ENCODE measurements around the gene PRLR.
A peak's percentile ranks its signal among the peaks of the same experiment; 100 is the strongest.

PRLR gene

DNA sequence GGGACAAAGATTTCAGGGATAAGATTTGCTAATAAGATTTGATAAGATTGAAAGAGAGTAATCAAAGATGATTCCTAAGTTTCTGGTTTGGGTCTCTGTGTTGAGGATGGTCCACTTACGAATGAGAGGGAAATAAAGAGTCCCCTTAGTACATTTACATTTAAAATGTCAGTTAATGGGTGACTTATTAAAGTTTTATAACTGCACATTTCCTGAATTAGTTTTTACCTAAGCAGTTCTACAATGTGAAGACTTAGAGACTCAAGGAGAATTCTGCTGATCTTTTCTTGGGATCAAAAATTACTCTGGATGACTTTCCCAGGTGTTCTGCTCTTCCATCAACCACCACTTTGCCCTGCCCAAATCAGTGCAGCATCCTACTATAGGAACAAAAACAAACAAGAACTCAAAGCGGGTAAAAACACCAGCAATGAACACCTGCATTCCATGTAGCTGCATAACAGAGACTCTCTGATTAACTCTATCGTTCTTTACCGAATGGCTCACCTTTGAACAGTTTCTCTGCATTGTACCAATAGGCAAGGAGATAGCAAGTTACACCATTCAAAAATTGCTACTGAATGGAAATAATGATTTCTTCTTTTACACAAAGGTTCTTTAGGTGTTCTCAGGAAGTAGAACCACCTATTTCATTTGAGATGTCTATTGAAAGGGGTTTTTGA lies 65.3 kb downstream of the PRLR start:
- Histone ChIP-seq H3K4me1 (ENCODE audit: control insufficient read depth in 2 of 2, insufficient read depth in 2 of 2, low read length in 2 of 2) (peaks cover 0 to 8% of the 10 kb centered on the region in 2 donors), H3K9ac (ENCODE audit: low read depth in 1 of 2, low read length in 2 of 2) (no peak overlapping the region), H3K27me3 (ENCODE audit: control insufficient read depth in 2 of 2, insufficient read depth in 2 of 2, low read length in 2 of 2) (no peaks in the 10 kb centered on the region), H3K4me3 (ENCODE audit: low read length in 2 of 2) (peak overlapping the region; percentile 27 to 35), H3K36me3 (ENCODE audit: control insufficient read depth in 2 of 2, insufficient read depth in 2 of 2, low read length in 2 of 2) (no peaks in the 10 kb centered on the region), H3K27ac (ENCODE audit: low read depth in 2 of 2, low read length in 2 of 2) (peak overlapping the region in 1 of 2 donors; percentile 39), H3K9me3 (ENCODE audit: control insufficient read depth in 2 of 2, low read length in 2 of 2) (peaks cover 0 to 4% of the 10 kb centered on the region in 2 donors)

- Histone ChIP-seq H3K4me1 (ENCODE audit: control insufficient read depth in 2 of 2, insufficient read depth in 2 of 2, low read length in 2 of 2) (peaks cover 0 to 8% of the 10 kb centered on the region in 2 donors), H3K4me3 (ENCODE audit: low read length in 2 of 2) (no peak overlapping the region), H3K9ac (ENCODE audit: low read depth in 1 of 2, low read length in 2 of 2) (no peak overlapping the region), H3K9me3 (ENCODE audit: control insufficient read depth in 2 of 2, low read length in 2 of 2) (peaks cover 0 to 4% of the 10 kb centered on the region in 2 donors), H3K36me3 (ENCODE audit: control insufficient read depth in 2 of 2, insufficient read depth in 2 of 2, low read length in 2 of 2) (no peaks in the 10 kb centered on the region), H3K27me3 (ENCODE audit: control insufficient read depth in 2 of 2, insufficient read depth in 2 of 2, low read length in 2 of 2) (no peaks in the 10 kb centered on the region), H3K27ac (ENCODE audit: low read depth in 2 of 2, low read length in 2 of 2) (no peak overlapping the region)
Observed at GRCh38 chr5:35163710-35164033, 66.6 kb downstream of the PRLR start.

DNA sequence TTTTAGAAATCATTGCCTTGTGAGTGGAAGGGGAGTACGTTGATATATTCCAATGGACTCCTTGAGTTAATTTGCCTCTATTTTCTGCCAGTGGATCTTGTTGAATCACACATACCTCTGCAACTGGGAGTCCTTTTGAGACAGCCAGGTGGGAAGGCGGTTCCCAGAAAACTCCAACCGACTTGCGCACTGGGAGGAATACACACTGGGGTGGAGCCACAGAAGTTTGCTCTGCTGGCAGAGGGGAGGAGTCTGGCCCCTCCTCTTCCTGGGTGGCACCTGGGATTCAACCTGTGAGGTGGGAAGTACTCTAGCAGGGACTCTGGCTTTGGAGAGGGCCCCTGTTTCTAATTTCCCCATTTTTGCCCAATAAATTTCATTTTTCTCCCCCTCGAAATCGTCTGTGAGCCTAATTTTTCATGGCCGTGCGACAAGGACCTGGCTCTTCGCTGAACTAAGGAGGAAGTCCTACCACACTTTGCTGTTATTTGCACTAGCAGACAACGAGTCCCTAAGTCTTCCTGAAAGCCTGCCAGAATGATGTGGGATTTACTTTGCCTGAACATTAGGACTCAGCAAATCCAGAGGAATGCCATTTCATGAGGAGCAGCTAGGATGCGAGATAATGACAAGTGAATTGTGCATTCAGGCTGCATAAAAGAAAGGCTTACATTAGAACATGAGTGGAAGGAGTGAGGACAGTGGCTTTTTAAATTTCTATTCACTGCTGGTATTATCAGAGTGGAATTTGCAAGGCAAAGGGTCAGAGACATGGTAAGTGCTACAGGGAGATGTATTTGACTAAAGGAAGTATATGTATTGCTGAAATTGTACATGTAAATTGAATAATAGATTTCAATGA lies 67.2 kb downstream of the PRLR start:
- Histone ChIP-seq H3K36me3 (ENCODE audit: control insufficient read depth in 2 of 2, insufficient read depth in 2 of 2, low read length in 2 of 2) (no peaks in the 10 kb centered on the region), H3K9ac (ENCODE audit: low read depth in 1 of 2, low read length in 2 of 2) (no peak overlapping the region), H3K4me1 (ENCODE audit: control insufficient read depth in 2 of 2, insufficient read depth in 2 of 2, low read length in 2 of 2) (peaks cover 0 to 8% of the 10 kb centered on the region in 2 donors), H3K4me3 (ENCODE audit: low read length in 2 of 2) (no peak overlapping the region), H3K27me3 (ENCODE audit: control insufficient read depth in 2 of 2, insufficient read depth in 2 of 2, low read length in 2 of 2) (no peaks in the 10 kb centered on the region), H3K9me3 (ENCODE audit: control insufficient read depth in 2 of 2, low read length in 2 of 2) (peaks cover 0 to 1% of the 10 kb centered on the region in 2 donors), H3K27ac (ENCODE audit: low read depth in 2 of 2, low read length in 2 of 2) (no peak overlapping the region)

DNA sequence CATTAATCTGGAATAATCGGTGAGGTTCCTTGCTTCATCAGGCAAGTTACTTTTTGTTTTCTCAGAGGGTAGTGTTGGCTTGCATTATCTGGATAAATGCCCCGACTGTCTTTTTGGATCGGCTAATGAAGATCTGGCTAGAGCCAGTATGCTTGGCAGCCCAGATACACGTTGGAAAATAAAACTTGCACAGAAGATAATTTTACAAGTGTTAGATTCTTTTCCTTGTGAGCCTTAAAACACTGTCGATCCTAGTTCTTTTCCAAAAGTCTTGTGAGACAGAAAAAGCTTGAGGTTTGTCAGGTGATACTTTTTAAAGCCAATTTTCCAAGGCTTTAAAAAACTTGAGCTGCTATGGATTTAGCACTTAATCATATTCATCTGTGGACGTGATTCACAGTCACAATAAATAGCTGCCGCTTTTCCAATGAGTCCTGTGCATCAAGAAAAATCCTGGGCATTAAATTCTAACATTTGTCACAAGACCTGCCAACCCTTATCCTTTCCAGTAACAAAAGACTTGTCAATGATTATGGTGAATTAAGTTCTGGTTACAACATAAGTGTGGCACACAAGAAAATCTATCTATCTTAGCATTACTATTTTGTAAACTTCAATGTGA lies 68.5 kb downstream of the PRLR start:
- Histone ChIP-seq H3K27ac (ENCODE audit: low read depth in 2 of 2, low read length in 2 of 2) (no peak overlapping the region), H3K9ac (ENCODE audit: low read depth in 1 of 2, low read length in 2 of 2) (no peak overlapping the region)

GRCh38 chr5:35160486-35161116 lies 69.7 kb downstream of the PRLR start:
- Histone ChIP-seq H3K36me3 (ENCODE audit: control insufficient read depth in 2 of 2, insufficient read depth in 2 of 2, low read length in 2 of 2) (no peaks in the 10 kb centered on the region), H3K27me3 (ENCODE audit: control insufficient read depth in 2 of 2, insufficient read depth in 2 of 2, low read length in 2 of 2) (no peaks in the 10 kb centered on the region), H3K4me3 (ENCODE audit: low read length in 2 of 2) (no peak overlapping the region), H3K4me1 (ENCODE audit: control insufficient read depth in 2 of 2, insufficient read depth in 2 of 2, low read length in 2 of 2) (peaks cover 0 to 8% of the 10 kb centered on the region in 2 donors), H3K9ac (ENCODE audit: low read depth in 1 of 2, low read length in 2 of 2) (no peak overlapping the region), H3K9me3 (ENCODE audit: control insufficient read depth in 2 of 2, low read length in 2 of 2) (no peaks in the 10 kb centered on the region), H3K27ac (ENCODE audit: low read depth in 2 of 2, low read length in 2 of 2) (no peak overlapping the region)

More for the DNA sequence above, 68.5 kb downstream of the PRLR start:
- Histone ChIP-seq H3K4me1 (ENCODE audit: control insufficient read depth in 2 of 2, insufficient read depth in 2 of 2, low read length in 2 of 2) (peaks cover 0 to 8% of the 10 kb centered on the region in 2 donors), H3K4me3 (ENCODE audit: low read length in 2 of 2) (no peak overlapping the region), H3K9me3 (ENCODE audit: control insufficient read depth in 2 of 2, low read length in 2 of 2) (no peaks in the 10 kb centered on the region), H3K27me3 (ENCODE audit: control insufficient read depth in 2 of 2, insufficient read depth in 2 of 2, low read length in 2 of 2) (no peaks in the 10 kb centered on the region), H3K36me3 (ENCODE audit: control insufficient read depth in 2 of 2, insufficient read depth in 2 of 2, low read length in 2 of 2) (no peaks in the 10 kb centered on the region)

- no peak overlapping the region for H3K27ac ChIP-seq (ENCODE audit: low read depth in 2 of 2, low read length in 2 of 2)
- no peaks in the 10 kb centered on the region for H3K36me3 ChIP-seq (ENCODE audit: control insufficient read depth in 2 of 2, insufficient read depth in 2 of 2, low read length in 2 of 2)
- H3K4me1 ChIP-seq (ENCODE audit: control insufficient read depth in 2 of 2, insufficient read depth in 2 of 2, low read length in 2 of 2), result peaks cover 0 to 6% of the 10 kb centered on the region in 2 donors
- H3K27me3 ChIP-seq (ENCODE audit: control insufficient read depth in 2 of 2, insufficient read depth in 2 of 2, low read length in 2 of 2), result no peaks in the 10 kb centered on the region
- no peak overlapping the region for H3K4me3 ChIP-seq (ENCODE audit: low read length in 2 of 2)
- no peaks in the 10 kb centered on the region for H3K9me3 ChIP-seq (ENCODE audit: control insufficient read depth in 2 of 2, low read length in 2 of 2)
- H3K9ac ChIP-seq (ENCODE audit: low read depth in 1 of 2, low read length in 2 of 2), result no peak overlapping the region
Observed at GRCh38 chr5:35159370-35159742, 70.9 kb downstream of the PRLR start.

GRCh38 chr5:35158622-35159369 lies 71.5 kb downstream of the PRLR start:
- H3K27ac ChIP-seq (ENCODE audit: low read depth in 2 of 2, low read length in 2 of 2), result no peak overlapping the region
- H3K27me3 ChIP-seq (ENCODE audit: control insufficient read depth in 2 of 2, insufficient read depth in 2 of 2, low read length in 2 of 2), result no peaks in the 10 kb centered on the region
- peaks cover 0 to 6% of the 10 kb centered on the region in 2 donors for H3K4me1 ChIP-seq (ENCODE audit: control insufficient read depth in 2 of 2, insufficient read depth in 2 of 2, low read length in 2 of 2)
- no peak overlapping the region for H3K4me3 ChIP-seq (ENCODE audit: low read length in 2 of 2)
- H3K36me3 ChIP-seq (ENCODE audit: control insufficient read depth in 2 of 2, insufficient read depth in 2 of 2, low read length in 2 of 2), result no peaks in the 10 kb centered on the region
- no peak overlapping the region for H3K9ac ChIP-seq (ENCODE audit: low read depth in 1 of 2, low read length in 2 of 2)
- H3K9me3 ChIP-seq (ENCODE audit: control insufficient read depth in 2 of 2, low read length in 2 of 2), result no peaks in the 10 kb centered on the region

GRCh38 chr5:35158204-35158603 lies 72.1 kb downstream of the PRLR start:
- no peak overlapping the region for H3K9ac ChIP-seq (ENCODE audit: low read depth in 1 of 2, low read length in 2 of 2)
- no peaks in the 10 kb centered on the region for H3K9me3 ChIP-seq (ENCODE audit: control insufficient read depth in 2 of 2, low read length in 2 of 2)
- no peaks in the 10 kb centered on the region for H3K36me3 ChIP-seq (ENCODE audit: control insufficient read depth in 2 of 2, insufficient read depth in 2 of 2, low read length in 2 of 2)
- H3K27me3 ChIP-seq (ENCODE audit: control insufficient read depth in 2 of 2, insufficient read depth in 2 of 2, low read length in 2 of 2), result no peaks in the 10 kb centered on the region
- H3K27ac ChIP-seq (ENCODE audit: low read depth in 2 of 2, low read length in 2 of 2), result no peak overlapping the region
- H3K4me3 ChIP-seq (ENCODE audit: low read length in 2 of 2), result no peak overlapping the region
- H3K4me1 ChIP-seq (ENCODE audit: control insufficient read depth in 2 of 2, insufficient read depth in 2 of 2, low read length in 2 of 2), result peaks cover 0 to 8% of the 10 kb centered on the region in 2 donors

DNA sequence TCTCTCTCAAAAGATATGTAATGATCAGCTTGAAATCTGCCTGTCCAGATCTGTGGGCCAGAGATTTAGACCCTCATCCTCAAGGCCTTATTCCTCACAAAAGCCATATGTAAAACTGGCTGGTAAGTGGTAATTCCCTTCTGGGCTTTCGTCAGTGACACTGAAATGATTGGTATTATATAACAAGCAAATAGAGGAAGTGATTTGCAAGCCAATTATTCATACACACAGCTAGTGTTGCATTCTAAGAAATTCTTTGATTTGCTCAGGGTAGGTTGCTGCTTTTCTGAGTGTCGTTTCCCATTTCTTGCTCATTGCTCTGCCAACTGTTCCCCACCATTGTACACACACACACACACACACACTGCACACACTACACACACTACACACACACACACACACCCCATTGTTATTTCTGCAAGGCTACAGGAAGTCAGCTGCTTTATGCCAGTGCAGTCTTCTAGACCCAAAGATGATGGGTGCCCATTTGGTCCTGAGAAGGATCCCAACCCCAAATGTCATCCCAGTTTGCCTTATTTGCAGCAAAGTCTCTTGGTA lies 76.8 kb downstream of the PRLR start:
- no peak overlapping the region for H3K27ac ChIP-seq (ENCODE audit: low read depth in 2 of 2, low read length in 2 of 2)

More for the DNA sequence above, 76.8 kb downstream of the PRLR start:
- Histone ChIP-seq H3K9me3 (ENCODE audit: control insufficient read depth in 2 of 2, low read length in 2 of 2) (no peaks in the 10 kb centered on the region), H3K9ac (ENCODE audit: low read depth in 1 of 2, low read length in 2 of 2) (no peak overlapping the region), H3K27me3 (ENCODE audit: control insufficient read depth in 2 of 2, insufficient read depth in 2 of 2, low read length in 2 of 2) (no peaks in the 10 kb centered on the region), H3K4me1 (ENCODE audit: control insufficient read depth in 2 of 2, insufficient read depth in 2 of 2, low read length in 2 of 2) (peaks cover 3% of the 10 kb centered on the region in 2 donors), H3K4me3 (ENCODE audit: low read length in 2 of 2) (no peak overlapping the region), H3K36me3 (ENCODE audit: control insufficient read depth in 2 of 2, insufficient read depth in 2 of 2, low read length in 2 of 2) (no peaks in the 10 kb centered on the region)

All from mucosa of rectum (tissue), 2 donors.